ENCODE measurements around the gene PTPRN2. TPM values are rescaled to one million over a fixed set of nuclear protein-coding genes. Genes with fewer than 3 reads are reported as not detected.

Gene PTPRN2
- polyA plus RNA-seq, 1 of the 3 experiments (the other 2 are of a cell fraction), result 4.0 TPM

DNA sequence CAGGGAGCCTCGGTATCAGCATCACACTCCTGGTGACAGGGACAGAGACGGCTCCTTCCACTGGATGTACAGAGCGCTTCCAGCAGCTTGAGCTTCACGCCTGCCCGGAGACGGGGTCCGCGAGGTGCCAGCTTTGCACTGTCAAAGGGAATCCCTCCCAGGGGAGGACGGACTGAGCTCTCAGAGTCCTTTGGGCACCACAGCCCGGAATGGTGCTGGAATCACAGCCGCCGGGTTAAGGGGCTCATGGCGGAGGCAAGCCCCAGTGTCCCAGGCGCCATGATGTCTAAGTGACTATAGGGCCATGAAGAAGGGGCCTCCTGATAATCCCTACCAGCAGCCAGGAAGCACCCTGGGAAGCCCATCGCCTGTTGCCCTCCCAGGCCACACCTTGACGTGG, 41.4 kb downstream of the PTPRN2 start (continued):
- no peak for TF ChIP-seq EP300 (IDR thresholded peaks at IDR 0.05; ENCODE audit: borderline replicate concordance in 1 of 2, low read depth in 1 of 2, low read length in 1 of 2)

DNA sequence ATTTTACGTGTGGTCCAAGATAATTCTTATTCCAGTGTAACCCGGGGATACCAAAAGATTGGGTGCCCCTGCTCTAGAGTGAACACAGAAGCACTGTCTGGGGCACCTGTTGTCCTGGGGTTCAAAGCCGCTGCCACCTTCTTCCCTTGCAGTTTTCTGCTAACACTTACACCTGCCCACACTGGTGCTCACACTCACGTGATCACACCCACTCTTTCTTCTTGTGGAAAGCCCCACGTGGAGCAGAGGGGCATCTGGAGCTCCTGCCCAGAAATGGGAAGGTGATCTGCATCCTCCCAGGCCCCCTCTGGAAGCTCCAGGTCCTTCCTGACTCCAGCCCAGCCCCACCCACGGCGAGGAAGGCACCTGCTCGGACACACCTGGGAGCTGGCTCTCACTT, 42.9 kb downstream of the PTPRN2 start:
- Histone ChIP-seq H3K27me3 (ENCODE audit: insufficient read depth) (no peaks in the 10 kb centered on the region), H3K27ac (ENCODE audit: low read depth in 2 of 2, low read length in 1 of 2) (no peak overlapping the region), H3K9me3 (no peaks in the 10 kb centered on the region), H3K9me2 (no peaks in the 10 kb centered on the region), H3F3A (replicated peaks; ENCODE audit: insufficient read depth) (no peaks in the 10 kb centered on the region), H2AFZ (ENCODE audit: low read depth) (no peak overlapping the region), H3K79me2 (ENCODE audit: insufficient read depth) (no peaks in the 10 kb centered on the region), H3K9ac (no peak overlapping the region), H3K4me3 (ENCODE audit: low read depth in 2 of 2, low read length in 1 of 2) (no peak overlapping the region), H3K36me3 (replicated peaks in 1 of 2; ENCODE audit: control insufficient read depth in 1 of 2, insufficient read depth in 2 of 2, low read length in 1 of 2) (no peaks in the 10 kb centered on the region), H4K20me1 (ENCODE audit: insufficient read depth) (no peaks in the 10 kb centered on the region), H3K4me2 (no peak overlapping the region), H3K4me1 (ENCODE audit: control insufficient read depth in 1 of 2, insufficient read depth in 2 of 2, low read depth in 1 of 2, low read length in 1 of 2) (no peaks in the 10 kb centered on the region; a peak in 1 of 4 replicates)
- TF ChIP-seq EP300 (IDR thresholded peaks at IDR 0.05; ENCODE audit: borderline replicate concordance in 1 of 2, low read depth in 1 of 2, low read length in 1 of 2) (no peak), JUND (IDR thresholded peaks at IDR 0.05) (no peak), FOXM1 (IDR thresholded peaks at IDR 0.05; ENCODE audit: low read depth) (no peak), EZH2phosphoT487 (IDR thresholded peaks at IDR 0.05; ENCODE audit: borderline replicate concordance, low read depth) (no peak), GABPA (IDR thresholded peaks at IDR 0.05; ENCODE audit: low read depth) (no peak), NRF1 (IDR thresholded peaks at IDR 0.05; ENCODE audit: low read depth, low read length) (no peak), MEF2A (IDR thresholded peaks at IDR 0.05; ENCODE audit: borderline replicate concordance, low read depth) (no peak), MXI1 (IDR thresholded peaks at IDR 0.05; ENCODE audit: low read depth, low read length) (no peak), TAF1 (IDR thresholded peaks at IDR 0.05; ENCODE audit: borderline replicate concordance, low read depth, low read length) (no peak), ELF1 (IDR thresholded peaks at IDR 0.05) (no peak), RXRA (IDR thresholded peaks at IDR 0.05; ENCODE audit: borderline replicate concordance, low read depth) (no peak), RCOR1 (IDR thresholded peaks at IDR 0.05; ENCODE audit: low read length) (no peak), FOXJ3 (CRISPR knock-in tag; IDR thresholded peaks at IDR 0.05) (no peak), TCF12 (IDR thresholded peaks at IDR 0.05) (no peak), RAD21 (IDR thresholded peaks at IDR 0.05; ENCODE audit: low read length) (no peak)
- TF ChIP-seq, protein P1, sequence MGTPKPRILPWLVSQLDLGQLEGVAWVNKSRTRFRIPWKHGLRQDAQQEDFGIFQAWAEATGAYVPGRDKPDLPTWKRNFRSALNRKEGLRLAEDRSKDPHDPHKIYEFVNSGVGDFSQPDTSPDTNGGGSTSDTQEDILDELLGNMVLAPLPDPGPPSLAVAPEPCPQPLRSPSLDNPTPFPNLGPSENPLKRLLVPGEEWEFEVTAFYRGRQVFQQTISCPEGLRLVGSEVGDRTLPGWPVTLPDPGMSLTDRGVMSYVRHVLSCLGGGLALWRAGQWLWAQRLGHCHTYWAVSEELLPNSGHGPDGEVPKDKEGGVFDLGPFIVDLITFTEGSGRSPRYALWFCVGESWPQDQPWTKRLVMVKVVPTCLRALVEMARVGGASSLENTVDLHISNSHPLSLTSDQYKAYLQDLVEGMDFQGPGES (IDR thresholded peaks at IDR 0.05; ENCODE audit: low read depth, low read length), result no peak
- WGBS (ENCODE audit: low lambda C conversion rate), result 23% methylated on average over 8 of the region's 8 CpGs
- CTCF ChIA-PET, result interaction anchor here (0.8 to 1.4 kb wide), 2 partner anchors 11 to 102 kb away, joined by 3 to 4 read pairs; no protein-coding TSS in a partner anchor
- POLR2A ChIA-PET, result no interaction called here
- no peak for DNase-seq

DNA sequence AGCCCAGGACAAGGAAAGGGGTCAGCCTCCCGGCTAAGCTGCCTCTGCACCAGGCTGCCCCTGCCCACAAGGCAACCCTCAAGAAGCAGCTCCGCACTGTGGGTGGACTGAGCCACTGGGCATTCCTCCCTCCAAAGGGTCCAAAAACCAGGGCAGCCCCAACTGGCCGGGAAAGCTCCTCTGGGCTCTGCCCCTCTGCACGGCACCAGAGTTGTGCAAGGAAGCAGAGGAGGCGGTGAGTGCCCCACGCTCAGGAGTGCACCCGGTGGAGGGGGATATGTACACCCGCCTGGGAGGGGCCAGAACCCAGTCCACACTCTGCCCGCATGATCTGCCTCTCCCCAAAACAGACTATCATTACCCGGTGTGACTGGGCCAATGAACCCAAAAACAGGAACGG, 43.8 kb downstream of the PTPRN2 start:
- H3K27me3 ChIP-seq (ENCODE audit: insufficient read depth), result no peaks in the 10 kb centered on the region
- H3K27ac ChIP-seq (ENCODE audit: low read depth in 2 of 2, low read length in 1 of 2), result no peak overlapping the region
- no peaks in the 10 kb centered on the region for H3K9me3 ChIP-seq
- no peak overlapping the region for H3K4me3 ChIP-seq (ENCODE audit: low read depth in 2 of 2, low read length in 1 of 2)
- no peaks in the 10 kb centered on the region for H3F3A ChIP-seq (replicated peaks; ENCODE audit: insufficient read depth)
- H3K9ac ChIP-seq, result no peak overlapping the region
- H3K4me1 ChIP-seq (ENCODE audit: control insufficient read depth in 1 of 2, insufficient read depth in 2 of 2, low read depth in 1 of 2, low read length in 1 of 2), result no peaks in the 10 kb centered on the region; a peak in 1 of 4 replicates
- TF ChIP-seq GATA2 (CRISPR knock-in tag; IDR thresholded peaks at IDR 0.05) (no peak), CHD2 (IDR thresholded peaks at IDR 0.05; ENCODE audit: low read length, partially characterized antibody) (no peak), RAD21 (IDR thresholded peaks at IDR 0.05; ENCODE audit: low read length) (no peak), RFX5 (IDR thresholded peaks at IDR 0.05; ENCODE audit: low read length) (no peak), TEAD4 (IDR thresholded peaks at IDR 0.05; ENCODE audit: borderline replicate concordance, insufficient read depth) (no peak)
- TF ChIP-seq, protein P2, sequence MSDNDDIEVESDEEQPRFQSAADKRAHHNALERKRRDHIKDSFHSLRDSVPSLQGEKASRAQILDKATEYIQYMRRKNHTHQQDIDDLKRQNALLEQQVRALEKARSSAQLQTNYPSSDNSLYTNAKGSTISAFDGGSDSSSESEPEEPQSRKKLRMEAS (IDR thresholded peaks at IDR 0.05; ENCODE audit: low read depth), result no peak
- TF ChIP-seq, protein P3, sequence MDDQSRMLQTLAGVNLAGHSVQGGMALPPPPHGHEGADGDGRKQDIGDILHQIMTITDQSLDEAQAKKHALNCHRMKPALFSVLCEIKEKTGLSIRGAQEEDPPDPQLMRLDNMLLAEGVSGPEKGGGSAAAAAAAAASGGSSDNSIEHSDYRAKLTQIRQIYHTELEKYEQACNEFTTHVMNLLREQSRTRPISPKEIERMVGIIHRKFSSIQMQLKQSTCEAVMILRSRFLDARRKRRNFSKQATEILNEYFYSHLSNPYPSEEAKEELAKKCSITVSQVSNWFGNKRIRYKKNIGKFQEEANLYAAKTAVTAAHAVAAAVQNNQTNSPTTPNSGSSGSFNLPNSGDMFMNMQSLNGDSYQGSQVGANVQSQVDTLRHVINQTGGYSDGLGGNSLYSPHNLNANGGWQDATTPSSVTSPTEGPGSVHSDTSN (IDR thresholded peaks at IDR 0.05), result no peak
- TF ChIP-seq, protein P4, sequence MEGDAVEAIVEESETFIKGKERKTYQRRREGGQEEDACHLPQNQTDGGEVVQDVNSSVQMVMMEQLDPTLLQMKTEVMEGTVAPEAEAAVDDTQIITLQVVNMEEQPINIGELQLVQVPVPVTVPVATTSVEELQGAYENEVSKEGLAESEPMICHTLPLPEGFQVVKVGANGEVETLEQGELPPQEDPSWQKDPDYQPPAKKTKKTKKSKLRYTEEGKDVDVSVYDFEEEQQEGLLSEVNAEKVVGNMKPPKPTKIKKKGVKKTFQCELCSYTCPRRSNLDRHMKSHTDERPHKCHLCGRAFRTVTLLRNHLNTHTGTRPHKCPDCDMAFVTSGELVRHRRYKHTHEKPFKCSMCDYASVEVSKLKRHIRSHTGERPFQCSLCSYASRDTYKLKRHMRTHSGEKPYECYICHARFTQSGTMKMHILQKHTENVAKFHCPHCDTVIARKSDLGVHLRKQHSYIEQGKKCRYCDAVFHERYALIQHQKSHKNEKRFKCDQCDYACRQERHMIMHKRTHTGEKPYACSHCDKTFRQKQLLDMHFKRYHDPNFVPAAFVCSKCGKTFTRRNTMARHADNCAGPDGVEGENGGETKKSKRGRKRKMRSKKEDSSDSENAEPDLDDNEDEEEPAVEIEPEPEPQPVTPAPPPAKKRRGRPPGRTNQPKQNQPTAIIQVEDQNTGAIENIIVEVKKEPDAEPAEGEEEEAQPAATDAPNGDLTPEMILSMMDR (IDR thresholded peaks at IDR 0.05), result no peak
- no peaks in the 10 kb centered on the region for H3K36me3 ChIP-seq (replicated peaks in 1 of 2; ENCODE audit: control insufficient read depth in 1 of 2, insufficient read depth in 2 of 2, low read length in 1 of 2)
- no peak overlapping the region for H3K4me2 ChIP-seq
- ChIA-PET CTCF (interaction anchor here (3.1 kb wide), 1 partner anchor 13 kb away, joined by 15 read pairs; no protein-coding TSS in a partner anchor), POLR2A (no interaction called here)
- no peak for DNase-seq
- no peak overlapping the region for H2AFZ ChIP-seq (ENCODE audit: low read depth)
- no peaks in the 10 kb centered on the region for H3K9me2 ChIP-seq
- no peaks in the 10 kb centered on the region for H4K20me1 ChIP-seq (ENCODE audit: insufficient read depth)
- H3K79me2 ChIP-seq (ENCODE audit: insufficient read depth), result no peaks in the 10 kb centered on the region
- WGBS (ENCODE audit: low lambda C conversion rate), result 63% methylated on average over 10 of the region's 11 CpGs
